ENCODE measurements around the gene IGSF11.
A peak's percentile ranks its signal among the peaks of the same experiment; 100 is the strongest.

DNA sequence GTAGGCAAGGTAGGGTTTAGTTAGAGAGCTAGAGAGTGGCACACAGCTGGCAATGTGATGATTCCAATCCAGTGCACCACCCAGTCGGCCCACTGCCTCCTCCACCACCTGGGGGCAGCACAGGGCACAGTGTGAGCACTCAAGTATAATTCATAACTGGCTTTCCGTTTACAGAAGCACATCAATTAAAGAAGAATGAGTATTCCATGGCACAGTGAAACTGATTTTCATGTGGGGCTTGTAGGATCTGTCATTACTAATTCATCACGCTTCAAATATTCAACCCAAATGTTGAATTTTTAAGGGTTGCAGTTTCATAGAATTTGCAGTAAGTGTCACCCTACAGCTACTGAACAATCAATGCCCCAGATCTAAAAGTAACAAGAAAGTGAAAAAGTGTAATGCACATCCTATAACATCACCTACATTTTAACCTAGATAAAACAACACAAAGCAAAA, 149.9 kb downstream of the IGSF11 start:
- TF ChIP-seq, protein P1, sequence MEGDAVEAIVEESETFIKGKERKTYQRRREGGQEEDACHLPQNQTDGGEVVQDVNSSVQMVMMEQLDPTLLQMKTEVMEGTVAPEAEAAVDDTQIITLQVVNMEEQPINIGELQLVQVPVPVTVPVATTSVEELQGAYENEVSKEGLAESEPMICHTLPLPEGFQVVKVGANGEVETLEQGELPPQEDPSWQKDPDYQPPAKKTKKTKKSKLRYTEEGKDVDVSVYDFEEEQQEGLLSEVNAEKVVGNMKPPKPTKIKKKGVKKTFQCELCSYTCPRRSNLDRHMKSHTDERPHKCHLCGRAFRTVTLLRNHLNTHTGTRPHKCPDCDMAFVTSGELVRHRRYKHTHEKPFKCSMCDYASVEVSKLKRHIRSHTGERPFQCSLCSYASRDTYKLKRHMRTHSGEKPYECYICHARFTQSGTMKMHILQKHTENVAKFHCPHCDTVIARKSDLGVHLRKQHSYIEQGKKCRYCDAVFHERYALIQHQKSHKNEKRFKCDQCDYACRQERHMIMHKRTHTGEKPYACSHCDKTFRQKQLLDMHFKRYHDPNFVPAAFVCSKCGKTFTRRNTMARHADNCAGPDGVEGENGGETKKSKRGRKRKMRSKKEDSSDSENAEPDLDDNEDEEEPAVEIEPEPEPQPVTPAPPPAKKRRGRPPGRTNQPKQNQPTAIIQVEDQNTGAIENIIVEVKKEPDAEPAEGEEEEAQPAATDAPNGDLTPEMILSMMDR (IDR thresholded peaks at IDR 0.05): peak; percentile 96
- TF ChIP-seq EZH2 (IDR thresholded peaks at IDR 0.05): no peak
